HEK293 (cell line): ENCODE measurements around the gene RPUSD2.

Experiments
- CTCF ChIA-PET: fragments of 350-600 bp; formaldehyde crosslinking; extraction: SDS; loops from one replicate; lab custom pipeline; 2021; ENCODE audit warnings: antibody characterized with exemption; lab: Yijun Ruan, JAX
- POLR2A ChIA-PET: fragments of 300-600 bp; formaldehyde crosslinking; extraction: SDS; loops from one replicate; lab custom pipeline; 2020; ENCODE audit warnings: antibody characterized with exemption, inconsistent platforms; lab: Yijun Ruan, JAX
- H3K27ac ChIP-seq: fragments of 200-500 bp; sonication (Bioruptor generic); 2 replicates; pipeline ENCODE4 v1.5.1; 2014; ENCODE audit warnings: low read depth, low read length, control low read depth, inconsistent platforms; ENCODE audit errors: extremely low read depth
- H3K36me3 ChIP-seq, 2 experiments: fragments of 200-500 bp in 1 of 2; sonication (Bioruptor generic) in 1 of 2; 1 replicate in 1 of 2; 2 replicates in 1 of 2; pipeline ENCODE4 v1.5.1; 2014 to 2017; ENCODE audit warnings: inconsistent platforms in 2 of 2, low read length in 2 of 2; ENCODE audit not compliant: control insufficient read depth in 2 of 2, insufficient read depth in 1 of 2
- H3K4me1 ChIP-seq: fragments of 200-500 bp; sonication (Bioruptor generic); 2 replicates; pipeline ENCODE4 v1.5.1; 2014; ENCODE audit warnings: mild to moderate bottlenecking, low read length, inconsistent platforms; ENCODE audit not compliant: control insufficient read depth, insufficient read depth
- H3K4me3 ChIP-seq: 2 replicates; pipeline ENCODE4 v1.5.1; 2011; ENCODE audit warnings: low read depth, mild to moderate bottlenecking, control low read depth, low read length, moderate library complexity
- H3K9me3 ChIP-seq: fragments of 200-500 bp; sonication (Bioruptor generic); 2 replicates; pipeline ENCODE4 v1.5.1; 2014; ENCODE audit warnings: low read depth, low read length, inconsistent platforms; ENCODE audit not compliant: control insufficient read depth, insufficient read depth
- ELK4 ChIP-seq: IDR thresholded peaks from 2 replicates; pipeline ENCODE4 v1.6.1; 2011; ENCODE audit warnings: mild to moderate bottlenecking, low read depth, low read length, borderline replicate concordance
- FEZF1 ChIP-seq: fragments of 450-650 bp; formaldehyde crosslinking; IDR thresholded peaks from 2 replicates; pipeline ENCODE4 v1.5.1; 2016; ENCODE audit warnings: missing biosample characterization, missing genetic modification characterization
- HIC1 ChIP-seq: fragments of 450-650 bp; formaldehyde crosslinking; IDR thresholded peaks from 2 replicates; pipeline ENCODE4 v1.5.1; 2016; ENCODE audit warnings: missing biosample characterization, missing genetic modification characterization
- IKZF3 ChIP-seq: fragments of 450-650 bp; IDR thresholded peaks from 2 replicates; pipeline ENCODE4 v1.5.0; 2018; ENCODE audit warnings: missing biosample characterization, mild to moderate bottlenecking, missing genetic modification characterization, moderate library complexity
- KLF10 ChIP-seq: fragments of 450-650 bp; IDR thresholded peaks from 2 replicates; pipeline ENCODE4 v1.5.1; 2018; ENCODE audit warnings: missing biosample characterization, mild to moderate bottlenecking, missing genetic modification characterization
- OSR2 ChIP-seq: fragments of 450-650 bp; formaldehyde crosslinking; IDR thresholded peaks from 2 replicates; pipeline ENCODE4 v1.5.1; 2016; ENCODE audit warnings: missing biosample characterization, missing genetic modification characterization
- REST ChIP-seq: fragments of 450-650 bp; formaldehyde crosslinking; IDR thresholded peaks from 2 replicates; pipeline ENCODE4 v1.5.1; 2016; ENCODE audit warnings: missing biosample characterization, missing genetic modification characterization
- ZBTB21 ChIP-seq: fragments of 450-650 bp; formaldehyde crosslinking; IDR thresholded peaks from 2 replicates; pipeline ENCODE4 v1.5.1; 2017; ENCODE audit warnings: missing biosample characterization, missing genetic modification characterization
- ZFP37 ChIP-seq: fragments of 450-650 bp; formaldehyde crosslinking; IDR thresholded peaks from 2 replicates; pipeline ENCODE4 v1.5.1; 2016; ENCODE audit warnings: missing biosample characterization, missing genetic modification characterization
- ZNF132 ChIP-seq: fragments of 450-650 bp; formaldehyde crosslinking; IDR thresholded peaks from 2 replicates; pipeline ENCODE4 v1.5.1; 2017; ENCODE audit warnings: missing biosample characterization, missing genetic modification characterization, borderline replicate concordance
- ZNF138 ChIP-seq: fragments of 450-650 bp; formaldehyde crosslinking; IDR thresholded peaks from 2 replicates; pipeline ENCODE4 v1.5.1; 2016; ENCODE audit warnings: missing biosample characterization, missing genetic modification characterization, borderline replicate concordance
- ZNF175 ChIP-seq: fragments of 450-650 bp; formaldehyde crosslinking; IDR thresholded peaks from 2 replicates; pipeline ENCODE4 v1.5.1; 2016; ENCODE audit warnings: missing biosample characterization, missing genetic modification characterization
- ZNF214 ChIP-seq: fragments of 450-650 bp; formaldehyde crosslinking; IDR thresholded peaks from 2 replicates; pipeline ENCODE4 v1.5.1; 2017; ENCODE audit warnings: missing biosample characterization, mild to moderate bottlenecking, missing genetic modification characterization, borderline replicate concordance
- ZNF274 ChIP-seq, 2 experiments: fragments of 200-500 bp in 1 of 2; fragments of 450-650 bp in 1 of 2; sonication (Bioruptor generic) in 1 of 2; formaldehyde crosslinking in 1 of 2; IDR thresholded peaks; 2 replicates each; pipeline versions ENCODE4 v1.5.1 to v1.6.1; 2014 to 2016; ENCODE audit warnings: borderline replicate concordance in 1 of 2, inconsistent platforms in 1 of 2, low read length in 1 of 2, missing biosample characterization in 1 of 2, missing genetic modification characterization in 1 of 2
- ZNF292 ChIP-seq: fragments of 450-650 bp; formaldehyde crosslinking; IDR thresholded peaks from 2 replicates; pipeline ENCODE4 v1.5.1; 2016; ENCODE audit warnings: low read depth, missing biosample characterization, missing genetic modification characterization, borderline replicate concordance
- ZNF341 ChIP-seq: fragments of 450-650 bp; formaldehyde crosslinking; IDR thresholded peaks from 2 replicates; pipeline ENCODE4; 2016; ENCODE audit warnings: low read depth, missing biosample characterization, missing genetic modification characterization
- ZNF394 ChIP-seq: fragments of 450-650 bp; formaldehyde crosslinking; IDR thresholded peaks from 2 replicates; pipeline ENCODE4 v1.5.1; 2016; ENCODE audit warnings: missing biosample characterization, missing genetic modification characterization, mild to moderate bottlenecking, moderate library complexity, borderline replicate concordance
- ZNF473 ChIP-seq: fragments of 450-650 bp; formaldehyde crosslinking; IDR thresholded peaks from 2 replicates; pipeline ENCODE4 v1.5.1; 2017; ENCODE audit warnings: missing biosample characterization, missing genetic modification characterization
- ZNF529 ChIP-seq: fragments of 450-650 bp; formaldehyde crosslinking; IDR thresholded peaks from 2 replicates; pipeline ENCODE4 v1.5.1; 2017; ENCODE audit warnings: missing genetic modification characterization, missing biosample characterization; ENCODE audit not compliant: insufficient replicate concordance
- ZNF610 ChIP-seq: fragments of 450-650 bp; formaldehyde crosslinking; IDR thresholded peaks from 2 replicates; pipeline ENCODE4 v1.5.1; 2016; ENCODE audit warnings: missing biosample characterization, missing genetic modification characterization, borderline replicate concordance
- ZNF626 ChIP-seq: fragments of 450-650 bp; sonication (Bioruptor Pico); formaldehyde crosslinking; IDR thresholded peaks from 2 replicates; pipeline ENCODE4 v1.5.1; 2018; ENCODE audit warnings: missing biosample characterization, missing genetic modification characterization, inconsistent platforms
- ZNF701 ChIP-seq: fragments of 450-650 bp; formaldehyde crosslinking; IDR thresholded peaks from 2 replicates; pipeline ENCODE4 v1.5.1; 2016; ENCODE audit warnings: missing biosample characterization, missing genetic modification characterization
- ZNF830 ChIP-seq: fragments of 450-650 bp; IDR thresholded peaks from 2 replicates; pipeline ENCODE4 v1.5.0; 2018; ENCODE audit warnings: missing biosample characterization, missing genetic modification characterization, low read depth, mild to moderate bottlenecking, moderate library complexity
- ZSCAN18 ChIP-seq: fragments of 450-650 bp; formaldehyde crosslinking; IDR thresholded peaks from 2 replicates; pipeline ENCODE4 v1.5.1; 2016; ENCODE audit warnings: missing biosample characterization, missing genetic modification characterization
- TF ChIP-seq, protein P1 (sequence below): fragments of 450-650 bp; formaldehyde crosslinking; IDR thresholded peaks from 2 replicates; pipeline ENCODE4 v1.5.1; 2016; ENCODE audit warnings: missing biosample characterization, missing genetic modification characterization

RPUSD2 gene

DNA sequence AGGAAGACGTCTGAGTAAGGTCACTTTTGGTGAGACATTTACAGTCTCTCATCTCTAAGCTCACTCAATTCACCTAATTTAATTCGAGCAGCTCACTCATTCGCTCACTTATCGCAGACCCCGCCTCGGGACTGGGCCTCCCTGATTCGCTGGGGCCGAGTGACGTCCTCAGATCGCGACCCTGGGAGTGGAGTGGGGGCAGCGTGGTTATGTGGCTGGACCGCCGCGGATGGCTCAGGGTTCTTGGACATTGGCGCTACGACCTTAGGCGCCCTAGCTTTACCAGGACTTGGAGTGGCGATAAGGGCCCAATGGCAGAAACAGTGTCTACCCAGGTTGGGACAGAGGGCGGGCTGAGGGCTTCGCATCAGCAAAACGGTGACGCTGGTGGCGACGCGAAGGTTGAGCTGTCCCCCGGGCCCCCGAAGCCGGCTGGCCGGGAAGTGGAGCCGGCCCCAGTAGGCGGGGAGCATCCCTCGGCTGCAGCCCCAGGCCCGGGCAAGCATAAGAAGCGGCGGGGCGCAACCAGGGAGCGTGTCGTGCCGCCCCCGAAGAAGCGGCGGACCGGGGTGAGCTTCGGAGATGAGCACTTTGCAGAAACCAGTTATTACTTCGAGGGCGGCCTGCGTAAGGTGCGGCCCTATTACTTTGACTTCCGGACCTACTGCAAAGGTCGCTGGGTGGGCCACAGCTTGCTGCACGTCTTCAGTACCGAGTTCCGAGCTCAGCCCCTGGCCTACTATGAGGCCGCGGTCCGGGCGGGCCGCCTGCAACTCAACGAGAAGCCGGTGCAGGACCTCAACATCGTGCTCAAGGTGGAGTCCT lies at the start of gene RPUSD2:
TSS of gene RPUSD2 (plus strand) at position 171 of the 825 bp plus-strand sequence. CDS start at position 210, 39 bp downstream.
- H3K27ac ChIP-seq: no peak within 1 kb of the TSS; the same call in 1 of the 2 replicates
- POLR2A ChIA-PET: interaction anchor here (0.6 to 1.6 kb wide), 10 partner anchors 11 to 164 kb away, joined by 3 to 13 read pairs (median 4); partner anchors contain the start of genes IVD, KNL1 and RAD51
- no peak for TF ChIP-seq FEZF1
- TF ChIP-seq ZNF214: no peak
- no peak for TF ChIP-seq ZNF138 (tag by site-specific recombination)
- no peak for TF ChIP-seq IKZF3 (tag by site-specific recombination)
- TF ChIP-seq ZNF394: no peak
- no peak for TF ChIP-seq ZSCAN18 (tag by site-specific recombination)
- TF ChIP-seq ZNF529 (tag by site-specific recombination): no peak
- peak; percentile 51; the same call in 1 of the 2 replicates for TF ChIP-seq ZFP37 (tag by site-specific recombination)
- no peak for TF ChIP-seq ZNF292 (tag by site-specific recombination)
- TF ChIP-seq, protein P1, sequence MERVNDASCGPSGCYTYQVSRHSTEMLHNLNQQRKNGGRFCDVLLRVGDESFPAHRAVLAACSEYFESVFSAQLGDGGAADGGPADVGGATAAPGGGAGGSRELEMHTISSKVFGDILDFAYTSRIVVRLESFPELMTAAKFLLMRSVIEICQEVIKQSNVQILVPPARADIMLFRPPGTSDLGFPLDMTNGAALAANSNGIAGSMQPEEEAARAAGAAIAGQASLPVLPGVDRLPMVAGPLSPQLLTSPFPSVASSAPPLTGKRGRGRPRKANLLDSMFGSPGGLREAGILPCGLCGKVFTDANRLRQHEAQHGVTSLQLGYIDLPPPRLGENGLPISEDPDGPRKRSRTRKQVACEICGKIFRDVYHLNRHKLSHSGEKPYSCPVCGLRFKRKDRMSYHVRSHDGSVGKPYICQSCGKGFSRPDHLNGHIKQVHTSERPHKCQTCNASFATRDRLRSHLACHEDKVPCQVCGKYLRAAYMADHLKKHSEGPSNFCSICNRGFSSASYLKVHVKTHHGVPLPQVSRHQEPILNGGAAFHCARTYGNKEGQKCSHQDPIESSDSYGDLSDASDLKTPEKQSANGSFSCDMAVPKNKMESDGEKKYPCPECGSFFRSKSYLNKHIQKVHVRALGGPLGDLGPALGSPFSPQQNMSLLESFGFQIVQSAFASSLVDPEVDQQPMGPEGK: peak; percentile 94
- TF ChIP-seq ZBTB21: peak; percentile 32; the same call in 1 of the 2 replicates
- no peak for TF ChIP-seq ZNF830 (tag by site-specific recombination)
- TF ChIP-seq ZNF132 (tag by site-specific recombination): no peak
- no peak for TF ChIP-seq ZNF274 (IDR thresholded peaks at IDR 0.05; ENCODE audit: low read length)
- no peak for TF ChIP-seq ZNF274 (tag by site-specific recombination; IDR thresholded peaks at IDR 0.05; ENCODE audit: borderline replicate concordance)
- no peak for TF ChIP-seq ELK4
- no peak for TF ChIP-seq ZNF175
- no peak for TF ChIP-seq OSR2
- no peak for TF ChIP-seq ZNF473
- no peak for TF ChIP-seq HIC1
- TF ChIP-seq KLF10 (tag by site-specific recombination): peak; percentile 63; the same call in 1 of the 2 replicates
- no peak for TF ChIP-seq ZNF626 (tag by site-specific recombination)
- no peak for TF ChIP-seq ZNF701 (tag by site-specific recombination)
- peak; percentile 56 for TF ChIP-seq REST
- no peak for TF ChIP-seq ZNF341 (tag by site-specific recombination)
- TF ChIP-seq ZNF610 (tag by site-specific recombination): peak; percentile 29; the same call in 1 of the 2 replicates

More for the DNA sequence above, at the start of gene RPUSD2:
- peak within 1 kb of the TSS; percentile 77 for H3K4me3 ChIP-seq
- H3K9me3 ChIP-seq: no peaks in the 10 kb centered on the region
- CTCF ChIA-PET: interaction anchor here (0.6 to 1.3 kb wide), 2 partner anchors 20 to 32 kb away, joined by 3 to 4 read pairs; no protein-coding TSS in a partner anchor
- peaks cover 8% of the 10 kb centered on the region; the same call in 1 of the 2 replicates for H3K4me1 ChIP-seq
- peaks cover 3 to 27% of the 10 kb centered on the region in 2 experiments; a peak in 2 of 3 replicates for H3K36me3 ChIP-seq
